NCI-H2107 (cell line): ENCODE measurements around the gene CCDC92.
A peak's percentile ranks its signal among the peaks of the same experiment; 100 is the strongest.

Experiments
- DNase-seq: peaks from one replicate; lab custom pipeline; 2025; lab: John Stamatoyannopoulos, UW

The CCDC92 gene

DNA sequence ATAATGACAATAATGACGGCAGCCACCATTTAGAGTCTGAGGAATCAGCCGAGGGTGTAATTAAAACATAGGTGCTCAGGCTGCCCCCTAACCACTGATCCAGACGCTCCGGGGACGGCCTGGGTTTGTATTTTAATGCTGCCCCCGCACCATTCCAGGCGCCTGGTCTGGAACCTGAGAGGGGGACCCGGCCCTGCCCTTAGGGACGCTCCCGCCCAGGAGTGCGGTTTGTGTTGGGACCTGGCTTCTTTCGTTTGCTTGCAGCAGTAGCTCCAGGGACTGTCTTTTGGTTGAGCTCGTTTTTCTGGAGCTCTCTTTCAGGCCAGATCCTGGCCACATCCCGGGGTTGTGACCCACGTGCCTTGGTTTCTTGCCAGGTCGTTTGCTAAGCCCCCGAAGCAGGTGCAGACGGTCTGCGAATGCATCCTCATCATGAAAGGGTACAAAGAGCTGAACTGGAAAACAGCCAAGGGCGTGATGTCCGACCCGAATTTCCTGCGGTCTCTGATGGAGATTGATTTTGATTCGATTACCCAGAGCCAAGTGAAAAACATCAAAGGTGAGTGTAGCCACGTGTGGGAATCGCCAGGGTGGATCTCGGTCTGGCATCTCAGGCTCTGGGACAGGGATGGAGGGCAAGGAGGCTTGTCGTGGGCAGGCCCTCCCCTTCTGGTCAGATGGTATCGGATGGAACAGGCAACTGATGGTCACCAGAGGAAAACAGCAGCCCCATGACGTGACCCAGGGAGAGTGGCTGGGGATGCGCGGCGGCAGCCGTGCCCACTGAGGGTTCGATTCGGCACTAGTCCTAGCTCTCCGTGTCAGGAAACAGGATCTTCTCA is 63.5 kb downstream of the CCDC92 start:
- DNase-seq, result no peak

- no peak for DNase-seq
These were observed 64.7 kb downstream of the CCDC92 start for GRCh38 chr12:123907726-123908476.

DNA sequence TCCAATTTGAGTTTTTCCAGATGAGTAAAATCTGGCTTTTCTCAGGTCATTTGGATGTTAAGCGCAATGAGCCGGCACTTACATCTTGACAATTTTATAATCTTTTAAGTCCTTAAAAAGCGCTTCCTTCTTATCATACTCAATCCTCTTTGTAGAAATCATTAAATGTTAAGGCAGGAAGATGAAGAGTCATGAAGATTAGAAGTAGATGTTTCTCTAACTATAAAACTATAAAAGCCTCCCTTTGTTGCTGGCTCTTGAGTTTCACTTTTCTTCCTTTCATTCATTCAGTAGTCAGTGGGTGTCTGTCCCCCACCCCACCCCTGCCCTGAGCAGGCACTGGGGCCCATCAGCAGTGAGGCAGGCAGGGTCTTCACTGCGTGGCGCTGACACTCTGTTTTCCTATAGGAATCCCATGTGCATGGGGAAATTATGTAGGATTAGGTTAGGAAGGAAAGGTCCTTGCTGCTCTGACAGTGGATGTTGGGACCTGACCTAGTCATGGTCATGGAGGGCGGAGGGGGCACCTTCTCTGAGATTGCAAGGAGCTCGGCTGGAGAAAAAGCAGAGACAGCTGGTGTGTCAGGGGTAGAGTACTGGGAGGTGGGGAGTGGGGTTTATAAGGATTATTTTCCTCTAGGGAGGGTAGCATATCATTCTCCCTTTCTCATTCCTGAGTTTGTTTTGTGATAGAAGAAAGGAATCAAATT is 65.8 kb downstream of the CCDC92 start:
- DNase-seq, result no peak

DNA sequence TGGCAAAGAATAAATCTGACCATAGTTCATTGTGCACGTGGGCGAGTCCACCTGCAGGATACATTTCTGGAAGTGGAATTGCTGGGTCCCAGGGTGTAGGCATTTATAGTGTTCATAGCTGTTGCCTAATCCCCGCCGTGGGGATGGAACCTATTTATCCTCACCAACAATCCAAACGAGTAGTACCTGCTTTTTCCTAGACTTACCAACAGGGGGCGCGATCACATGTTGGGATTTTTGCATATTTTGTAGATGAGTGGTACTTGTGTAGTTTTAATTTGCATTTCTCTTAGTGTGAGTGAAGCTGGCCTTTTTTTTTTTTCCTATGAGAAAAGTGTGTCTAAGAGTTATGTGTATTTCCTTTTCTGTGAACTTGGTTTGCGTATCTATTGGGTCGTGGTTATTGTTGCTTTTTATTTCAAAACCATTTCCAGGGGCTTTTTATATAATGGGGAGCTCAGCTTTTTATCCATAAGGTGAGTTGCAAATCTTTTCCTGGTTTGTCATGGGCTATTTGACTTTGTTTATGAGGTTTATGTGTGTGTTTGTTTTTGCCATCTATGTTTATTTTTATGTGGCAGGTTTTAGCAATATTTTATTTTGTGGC is 67.2 kb downstream of the CCDC92 start:
- no peak for DNase-seq

- DNase-seq, result no peak
These were observed 69.1 kb downstream of the CCDC92 start for GRCh38 chr12:123903301-123904065.

GRCh38 chr12:123902821-123903220 is 69.8 kb downstream of the CCDC92 start:
- DNase-seq, result no peak

- DNase-seq, result peak; percentile 71
These were observed 71.7 kb downstream of the CCDC92 start for GRCh38 chr12:123900871-123901376.

GRCh38 chr12:123899368-123899767 is 73.3 kb downstream of the CCDC92 start:
- DNase-seq, result no peak

DNA sequence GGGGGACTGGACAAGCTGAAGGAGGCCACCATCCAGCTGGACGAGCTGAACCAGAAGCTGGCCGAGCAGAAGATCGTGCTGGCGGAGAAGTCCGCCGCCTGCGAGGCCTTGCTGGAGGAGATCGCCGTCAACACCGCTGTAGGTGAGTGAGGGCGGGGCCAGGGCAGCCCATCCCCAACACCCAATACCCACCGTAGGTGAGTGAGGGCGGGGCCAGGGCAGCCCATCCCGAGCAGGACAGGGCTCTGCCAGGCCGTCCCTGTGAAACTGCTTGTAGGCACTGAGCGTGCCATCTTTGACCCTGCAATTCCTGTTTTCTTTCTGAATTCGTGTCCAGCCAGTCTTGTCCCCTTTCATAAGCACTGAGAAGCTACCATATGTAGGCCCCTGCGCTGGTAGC is 74.0 kb downstream of the CCDC92 start:
- DNase-seq, result no peak

GRCh38 chr12:123897221-123897620 is 75.4 kb downstream of the CCDC92 start:
- DNase-seq, result no peak

DNA sequence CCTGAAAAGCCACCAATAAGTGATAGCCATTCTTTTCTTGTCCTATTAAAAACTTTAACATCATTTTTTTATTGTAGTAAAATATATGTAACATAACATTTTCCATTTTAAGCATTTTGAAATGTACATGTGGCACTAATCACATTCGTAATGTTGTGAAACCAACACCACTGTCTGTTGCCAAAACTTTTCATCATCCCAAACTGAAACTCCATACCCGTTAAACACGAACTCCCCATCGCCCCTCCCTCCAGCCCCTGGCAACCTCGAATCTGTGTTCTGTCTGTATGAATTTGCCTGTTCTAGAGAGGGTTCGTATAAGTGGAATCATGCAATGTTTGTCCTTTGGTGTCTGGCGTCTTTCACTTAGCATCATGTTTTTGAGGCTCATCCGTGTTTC is 75.9 kb downstream of the CCDC92 start:
- no peak for DNase-seq

DNA sequence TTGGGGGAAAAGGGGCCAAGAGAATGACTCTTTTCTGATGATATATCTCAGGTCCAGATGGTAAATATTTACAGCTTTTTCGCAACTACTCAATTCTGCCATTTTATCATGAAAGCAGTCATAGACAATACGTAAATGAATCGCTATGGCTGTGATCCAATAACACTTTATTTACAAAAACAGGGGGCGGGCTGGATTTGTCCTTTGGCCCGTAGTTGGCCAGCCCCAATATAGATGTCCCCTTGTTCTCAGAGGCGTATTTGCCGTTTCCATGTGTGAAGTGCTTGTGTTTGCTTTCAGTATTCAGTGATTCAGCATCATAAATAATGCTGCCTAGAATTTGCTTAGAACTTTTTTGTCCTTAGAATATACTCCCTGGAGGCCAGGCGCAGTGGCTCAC is 77.2 kb downstream of the CCDC92 start:
- no peak for DNase-seq

DNA sequence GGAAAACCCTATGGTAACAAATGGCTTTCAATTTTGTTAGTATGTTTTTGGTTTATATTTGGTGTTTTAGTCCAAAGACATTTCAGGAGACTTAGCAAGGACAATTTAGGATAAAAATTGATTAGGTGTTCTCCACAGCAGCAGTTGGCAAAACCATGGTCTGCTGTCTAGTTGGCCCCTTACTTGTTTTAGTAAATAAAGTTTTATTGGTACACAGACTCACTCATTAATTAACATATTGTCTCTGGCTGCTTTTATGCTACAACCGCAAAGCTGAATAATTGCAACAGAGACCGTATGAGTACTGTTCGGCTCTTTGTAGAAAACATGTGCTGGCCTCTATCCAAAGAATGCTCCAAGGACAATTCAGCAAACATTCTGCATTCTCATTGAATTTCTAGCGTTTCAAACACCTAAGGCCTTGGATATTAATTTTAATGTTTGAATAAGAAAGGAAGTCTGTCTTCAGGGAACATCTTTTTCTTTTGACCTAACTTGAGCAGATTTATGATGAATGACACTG is 77.7 kb downstream of the CCDC92 start:
- no peak for DNase-seq

DNA sequence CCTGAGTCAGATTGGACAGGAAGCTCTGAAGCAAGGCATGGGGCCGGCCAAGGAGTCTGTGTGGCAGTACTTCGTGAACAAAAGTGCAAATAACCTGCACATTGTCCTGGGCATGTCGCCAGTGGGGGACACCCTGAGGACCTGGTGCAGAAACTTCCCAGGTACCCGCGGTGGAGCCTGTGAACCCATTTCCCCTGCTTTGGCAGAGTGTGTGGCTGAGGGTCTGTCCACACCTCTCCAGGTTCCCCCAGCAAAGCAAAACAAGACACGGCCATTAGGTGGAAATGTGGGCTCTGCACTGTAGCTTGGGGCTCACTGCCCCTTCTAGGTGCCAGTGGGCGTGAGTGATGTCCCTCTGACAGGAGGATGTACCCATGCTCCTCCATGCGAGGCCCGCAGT is 79.4 kb downstream of the CCDC92 start:
- DNase-seq, result no peak

DNA sequence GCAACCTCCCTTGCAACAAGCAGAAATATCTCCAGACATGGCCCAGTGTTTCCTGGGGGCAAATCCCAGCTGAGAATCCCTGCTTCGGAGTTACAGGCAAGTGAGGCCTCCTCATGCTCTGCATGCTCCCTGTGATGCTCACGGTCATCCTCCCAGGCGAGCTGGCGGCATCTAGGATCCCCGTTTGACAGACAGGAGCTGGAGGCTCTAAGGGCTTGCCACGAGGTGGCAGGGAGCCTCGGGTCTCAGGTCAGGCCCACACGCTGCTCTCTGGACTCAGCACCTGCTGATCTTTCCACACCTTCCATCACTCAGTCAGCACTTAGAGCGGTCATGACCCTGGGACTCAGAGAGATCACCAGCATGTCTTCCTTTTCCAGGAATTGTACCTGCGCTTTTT is 79.8 kb downstream of the CCDC92 start:
- DNase-seq, result no peak

- DNase-seq, result no peak
These were observed 80.5 kb downstream of the CCDC92 start for GRCh38 chr12:123892180-123892559.

- no peak for DNase-seq
These were observed 81.0 kb downstream of the CCDC92 start for GRCh38 chr12:123891516-123892179.

- no peak for DNase-seq
These were observed 81.6 kb downstream of the CCDC92 start for GRCh38 chr12:123891011-123891410.

DNA sequence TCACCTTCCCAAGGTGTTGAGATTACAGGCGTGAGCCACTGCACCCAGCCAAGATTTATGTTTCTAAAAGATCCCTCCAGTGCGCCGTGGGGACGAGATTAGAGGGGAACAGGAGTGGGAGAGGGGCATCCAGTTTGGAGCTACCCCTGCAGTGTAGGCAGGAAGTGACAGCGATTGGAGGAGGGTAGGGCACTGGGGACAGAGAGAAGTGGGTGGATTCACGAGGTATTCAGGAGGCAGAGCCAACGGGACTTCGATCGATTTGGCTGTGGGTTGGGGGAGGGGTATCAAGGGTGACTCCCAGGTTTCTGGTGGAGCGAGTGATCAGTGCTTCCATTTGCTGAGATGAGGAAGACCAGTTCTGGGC is 82.1 kb downstream of the CCDC92 start:
- no peak for DNase-seq

GRCh38 chr12:123889848-123890535 is 82.6 kb downstream of the CCDC92 start:
- DNase-seq, result no peak
